Endothelial cell of umbilical vein (primary cell): ENCODE measurements around the gene TRMT1.

Experiments
- EZH2 ChIP-seq: IDR thresholded peaks from 2 replicates; pipeline ENCODE4 v1.6.1; 2012; ENCODE audit warnings: borderline replicate concordance, low read depth, mild to moderate bottlenecking, moderate library complexity, low read length, inconsistent platforms; ENCODE audit not compliant: severe bottlenecking
- GATA2 ChIP-seq: IDR thresholded peaks from 2 replicates; pipeline ENCODE4 v1.7.0; 2011; ENCODE audit warnings: low read depth, mild to moderate bottlenecking, moderate library complexity, mixed read lengths, low read length; ENCODE audit not compliant: insufficient read length, insufficient read depth
- JUN ChIP-seq: IDR thresholded peaks from 2 replicates; pipeline ENCODE4 v1.6.1; 2011; ENCODE audit warnings: borderline replicate concordance, low read depth; ENCODE audit not compliant: insufficient read length, insufficient read depth
- MYC ChIP-seq: IDR thresholded peaks from one replicate; pipeline ENCODE4 v1.6.1; 2011; ENCODE audit warnings: mild to moderate bottlenecking, low read depth, low read length
- POLR2A ChIP-seq: IDR thresholded peaks from 2 replicates; pipeline ENCODE4 v1.6.1; 2012; ENCODE audit warnings: low read depth, mild to moderate bottlenecking, control low read depth, low read length
- POLR2AphosphoS5 ChIP-seq: IDR thresholded peaks from 2 replicates; pipeline ENCODE4 v1.6.1; 2012; ENCODE audit warnings: low read depth, mild to moderate bottlenecking, control low read depth, low read length, moderate library complexity; ENCODE audit not compliant: insufficient read depth
- TF ChIP-seq, protein P1 (sequence below), 2 donors: IDR thresholded peaks; 1 replicate in 1 of 2; 2 replicates in 1 of 2; pipeline ENCODE4 v1.5.1; 2011; ENCODE audit warnings: low read length in 2 of 2, mild to moderate bottlenecking in 2 of 2, moderate library complexity in 2 of 2, control low read depth in 1 of 2, inconsistent platforms in 1 of 2, low read depth in 1 of 2; ENCODE audit not compliant: insufficient read depth in 1 of 2; ENCODE audit errors: extremely low read depth in 1 of 2
- TF ChIP-seq, protein P2 (sequence below): IDR thresholded peaks from 2 replicates; pipeline ENCODE4 v1.6.1; 2011; ENCODE audit not compliant: insufficient read depth, insufficient read length

DNA sequence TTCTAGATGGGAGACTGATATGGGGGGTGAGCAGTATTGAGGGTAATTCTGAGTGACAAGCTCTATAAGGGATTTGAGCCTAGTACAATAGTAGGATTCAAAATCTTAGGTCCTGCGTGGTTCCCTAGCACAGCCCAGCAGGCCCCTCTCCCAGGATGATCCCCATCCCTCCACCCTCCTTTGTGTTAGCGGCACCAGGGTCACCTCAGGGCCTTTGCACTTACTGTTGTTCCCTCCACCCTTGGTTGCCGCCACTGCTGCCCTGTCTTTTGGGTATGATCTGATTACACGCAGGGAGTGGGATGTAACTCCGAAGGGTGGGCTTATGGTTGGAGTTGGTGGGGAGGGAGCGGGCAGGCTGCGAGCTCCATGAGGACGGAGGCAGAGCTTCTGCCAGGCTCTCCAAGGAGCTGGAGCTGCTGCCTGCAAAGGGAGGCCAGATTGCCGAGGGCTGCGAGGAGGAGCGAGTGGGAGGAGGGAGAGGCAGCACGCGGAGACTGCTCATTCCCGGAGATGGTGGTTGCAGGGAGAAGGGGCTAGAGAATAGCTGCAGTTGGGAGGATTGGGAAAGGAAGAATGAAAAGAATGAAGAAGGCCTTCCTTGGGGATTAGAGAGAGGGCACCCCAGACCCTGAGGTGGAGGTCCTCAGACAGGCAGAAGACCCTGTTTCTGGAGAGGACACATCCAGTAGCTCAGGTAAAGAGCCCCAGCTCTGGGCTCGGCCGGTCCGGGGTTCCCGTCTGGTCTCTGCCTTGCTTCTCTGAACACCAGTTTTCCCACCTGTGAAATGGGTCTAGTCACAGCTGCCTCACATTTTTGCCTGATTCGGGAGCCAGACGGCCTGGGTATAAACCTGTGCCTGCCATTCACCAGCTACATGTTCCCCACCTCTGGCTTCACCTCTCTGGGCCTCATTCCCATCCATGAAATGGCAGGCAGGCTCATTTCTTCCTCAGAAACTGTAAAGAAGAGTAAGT is 6.7 kb upstream of the TRMT1 start:
- TF ChIP-seq, protein P1, sequence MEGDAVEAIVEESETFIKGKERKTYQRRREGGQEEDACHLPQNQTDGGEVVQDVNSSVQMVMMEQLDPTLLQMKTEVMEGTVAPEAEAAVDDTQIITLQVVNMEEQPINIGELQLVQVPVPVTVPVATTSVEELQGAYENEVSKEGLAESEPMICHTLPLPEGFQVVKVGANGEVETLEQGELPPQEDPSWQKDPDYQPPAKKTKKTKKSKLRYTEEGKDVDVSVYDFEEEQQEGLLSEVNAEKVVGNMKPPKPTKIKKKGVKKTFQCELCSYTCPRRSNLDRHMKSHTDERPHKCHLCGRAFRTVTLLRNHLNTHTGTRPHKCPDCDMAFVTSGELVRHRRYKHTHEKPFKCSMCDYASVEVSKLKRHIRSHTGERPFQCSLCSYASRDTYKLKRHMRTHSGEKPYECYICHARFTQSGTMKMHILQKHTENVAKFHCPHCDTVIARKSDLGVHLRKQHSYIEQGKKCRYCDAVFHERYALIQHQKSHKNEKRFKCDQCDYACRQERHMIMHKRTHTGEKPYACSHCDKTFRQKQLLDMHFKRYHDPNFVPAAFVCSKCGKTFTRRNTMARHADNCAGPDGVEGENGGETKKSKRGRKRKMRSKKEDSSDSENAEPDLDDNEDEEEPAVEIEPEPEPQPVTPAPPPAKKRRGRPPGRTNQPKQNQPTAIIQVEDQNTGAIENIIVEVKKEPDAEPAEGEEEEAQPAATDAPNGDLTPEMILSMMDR (IDR thresholded peaks at IDR 0.05; ENCODE audit: extremely low read depth in 1 of 2, insufficient read depth in 1 of 2, low read depth in 1 of 2, low read length in 2 of 2) = no peak
- TF ChIP-seq EZH2 (no peak), MYC (no peak), POLR2A (no peak), JUN (no peak), GATA2 (no peak), POLR2AphosphoS5 (no peak)
- TF ChIP-seq, protein P2, sequence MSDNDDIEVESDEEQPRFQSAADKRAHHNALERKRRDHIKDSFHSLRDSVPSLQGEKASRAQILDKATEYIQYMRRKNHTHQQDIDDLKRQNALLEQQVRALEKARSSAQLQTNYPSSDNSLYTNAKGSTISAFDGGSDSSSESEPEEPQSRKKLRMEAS = no peak
